CD14-positive monocyte (primary cell): ENCODE measurements around the gene SERPINA5. TPM values are rescaled to one million over a fixed set of nuclear protein-coding genes. Genes with fewer than 3 reads are reported as not detected.

Source experiments
- DNase-seq, 3 donors: peaks; one replicate each; pipeline ENCODE4 v3.0.0-alpha.2; 2011 to 2022
- H2AFZ ChIP-seq: 2 replicates; pipeline ENCODE4 v1.6.0; 2012; ENCODE audit warnings: mild to moderate bottlenecking, low read depth, low read length, inconsistent platforms; ENCODE audit not compliant: insufficient read depth, poor library complexity, severe bottlenecking
- H3K27ac ChIP-seq, 2 donors: 1 replicate in 1 of 2; 2 replicates in 1 of 2; pipeline ENCODE4 v1.5.1; 2012 to 2013; ENCODE audit warnings: low read length in 2 of 2, control low read depth in 1 of 2, inconsistent platforms in 1 of 2, low read depth in 1 of 2, mild to moderate bottlenecking in 1 of 2
- H3K27me3 ChIP-seq, 2 donors: one replicate each; pipeline versions ENCODE4 v1.6.0 to v1.6.1; 2011 to 2013; ENCODE audit warnings: low read length in 2 of 2; ENCODE audit not compliant: control insufficient read depth in 2 of 2, insufficient read depth in 2 of 2
- H3K36me3 ChIP-seq, 2 donors: replicated peaks in 1 of 2; 1 replicate in 1 of 2; 2 replicates in 1 of 2; pipeline versions ENCODE4 v1.5.1 to v1.6.1; 2012 to 2013; ENCODE audit warnings: low read length in 2 of 2, control low read depth in 1 of 2, inconsistent platforms in 1 of 2, mild to moderate bottlenecking in 1 of 2; ENCODE audit not compliant: insufficient read depth in 2 of 2, control insufficient read depth in 1 of 2
- H3K4me1 ChIP-seq, 2 donors: 1 replicate in 1 of 2; 2 replicates in 1 of 2; pipeline versions ENCODE4 v1.5.1 to v1.6.1; 2012 to 2013; ENCODE audit warnings: low read length in 2 of 2, control low read depth in 1 of 2, inconsistent platforms in 1 of 2, mild to moderate bottlenecking in 1 of 2, moderate library complexity in 1 of 2; ENCODE audit not compliant: insufficient read depth in 2 of 2, control insufficient read depth in 1 of 2
- H3K4me2 ChIP-seq: replicated peaks from 2 replicates; pipeline ENCODE3; 2012; ENCODE audit warnings: low read length, moderate library complexity, mild to moderate bottlenecking; ENCODE audit not compliant: poor library complexity, severe bottlenecking; ENCODE audit errors: extremely low read depth
- H3K4me3 ChIP-seq, 3 experiments: fragments of 200-600 bp in 1 of 3; sonication (generic) in 1 of 3; replicated peaks in 1 of 3; 1 replicate in 2 of 3; 2 replicates in 1 of 3; pipeline ENCODE4 v1.5.1; 2011 to 2013; ENCODE audit warnings: low read length in 3 of 3, mild to moderate bottlenecking in 3 of 3, control low read depth in 2 of 3, low read depth in 2 of 3, inconsistent platforms in 1 of 3, moderate library complexity in 1 of 3
- H3K79me2 ChIP-seq: 2 replicates; pipeline ENCODE4 v1.6.0; 2012; ENCODE audit warnings: mild to moderate bottlenecking, control low read depth, inconsistent platforms, low read length, moderate library complexity; ENCODE audit not compliant: insufficient read depth
- H3K9ac ChIP-seq: 2 replicates; pipeline ENCODE4 v1.6.0; 2017; ENCODE audit warnings: low read length, mild to moderate bottlenecking; ENCODE audit not compliant: insufficient read depth, poor library complexity, severe bottlenecking
- H3K9me3 ChIP-seq, 2 donors: replicated peaks in 1 of 2; 1 replicate in 1 of 2; 2 replicates in 1 of 2; pipeline versions ENCODE4 v1.5.1 to v1.6.1; 2012 to 2013; ENCODE audit warnings: low read length in 2 of 2, control low read depth in 1 of 2; ENCODE audit not compliant: control insufficient read depth in 1 of 2, insufficient read depth in 1 of 2
- H4K20me1 ChIP-seq: 2 replicates; pipeline ENCODE4 v1.6.0; 2012; ENCODE audit warnings: mild to moderate bottlenecking, low read length, control low read depth, moderate library complexity; ENCODE audit not compliant: insufficient read depth
- H3K27ac Mint-ChIP-seq, 7 donors: one replicate each; pipeline ENCODE4 v1.8.0; 2020; ENCODE audit warnings: mild to moderate bottlenecking in 7 of 7, mixed read lengths in 7 of 7, moderate library complexity in 6 of 7, inconsistent platforms in 2 of 7
- H3K27me3 Mint-ChIP-seq, 3 donors: one replicate each; pipeline ENCODE4 v1.8.0; 2021 to 2022; ENCODE audit warnings: low read depth in 3 of 3, mild to moderate bottlenecking in 3 of 3, mixed read lengths in 3 of 3, moderate library complexity in 3 of 3, inconsistent platforms in 1 of 3
- H3K36me3 Mint-ChIP-seq, 2 donors: one replicate each; pipeline ENCODE4 v1.8.0; 2020; ENCODE audit warnings: mixed read lengths in 2 of 2, inconsistent platforms in 1 of 2, mild to moderate bottlenecking in 1 of 2
- H3K4me1 Mint-ChIP-seq: one replicate; pipeline ENCODE4 v1.8.0; 2020; ENCODE audit warnings: mild to moderate bottlenecking, mixed read lengths
- H3K4me3 Mint-ChIP-seq, 2 donors: one replicate each; pipeline ENCODE4 v1.8.0; 2020; ENCODE audit warnings: mild to moderate bottlenecking in 2 of 2, mixed read lengths in 2 of 2, moderate library complexity in 1 of 2
- H3K9me3 Mint-ChIP-seq, 7 donors: one replicate each; pipeline ENCODE4 v1.8.0; 2020 to 2022; ENCODE audit warnings: mixed read lengths in 7 of 7, mild to moderate bottlenecking in 6 of 7, moderate library complexity in 6 of 7, inconsistent platforms in 2 of 7
- WGBS: methylation state at CpG from one replicate; pipeline ENCODE4 v1.1.5; 2013; ENCODE audit warnings: missing lambda C conversion rate; ENCODE audit not compliant: insufficient coverage; 5-methylcytosine and 5-hydroxymethylcytosine counted together
- intact Hi-C, 2 donors: fragments of 100-400 bp; cut with micrococcal nuclease; formaldehyde crosslinking; loops; one replicate each; pipeline versions ENCODE4 v1.15.0 to v1.15.1; 2023
- polyA plus RNA-seq, 3 donors: library from polyadenylated mRNA; depleted of rRNA in 1 of 3; unstranded in 2 of 3; stranded (reverse) in 1 of 3; fragments of 300-500 nt in 2 of 3; fragments of >200 nt in 1 of 3; fragmentation: Illumina TruSeq in 2 of 3; gene quantifications; 1 replicate in 2 of 3; 2 replicates in 1 of 3; pipeline ENCODE4 v1.2.3, GENCODE V29; 2012 to 2021
- TF ChIP-seq, protein P1 (sequence below): fragments of 200-600 bp; IDR thresholded peaks from one replicate; pipeline ENCODE4 v1.8.0; 2022; ENCODE audit warnings: antibody characterized with exemption, mild to moderate bottlenecking

SERPINA5 gene
- polyA plus RNA-seq, 3 donors = not detected

DNA sequence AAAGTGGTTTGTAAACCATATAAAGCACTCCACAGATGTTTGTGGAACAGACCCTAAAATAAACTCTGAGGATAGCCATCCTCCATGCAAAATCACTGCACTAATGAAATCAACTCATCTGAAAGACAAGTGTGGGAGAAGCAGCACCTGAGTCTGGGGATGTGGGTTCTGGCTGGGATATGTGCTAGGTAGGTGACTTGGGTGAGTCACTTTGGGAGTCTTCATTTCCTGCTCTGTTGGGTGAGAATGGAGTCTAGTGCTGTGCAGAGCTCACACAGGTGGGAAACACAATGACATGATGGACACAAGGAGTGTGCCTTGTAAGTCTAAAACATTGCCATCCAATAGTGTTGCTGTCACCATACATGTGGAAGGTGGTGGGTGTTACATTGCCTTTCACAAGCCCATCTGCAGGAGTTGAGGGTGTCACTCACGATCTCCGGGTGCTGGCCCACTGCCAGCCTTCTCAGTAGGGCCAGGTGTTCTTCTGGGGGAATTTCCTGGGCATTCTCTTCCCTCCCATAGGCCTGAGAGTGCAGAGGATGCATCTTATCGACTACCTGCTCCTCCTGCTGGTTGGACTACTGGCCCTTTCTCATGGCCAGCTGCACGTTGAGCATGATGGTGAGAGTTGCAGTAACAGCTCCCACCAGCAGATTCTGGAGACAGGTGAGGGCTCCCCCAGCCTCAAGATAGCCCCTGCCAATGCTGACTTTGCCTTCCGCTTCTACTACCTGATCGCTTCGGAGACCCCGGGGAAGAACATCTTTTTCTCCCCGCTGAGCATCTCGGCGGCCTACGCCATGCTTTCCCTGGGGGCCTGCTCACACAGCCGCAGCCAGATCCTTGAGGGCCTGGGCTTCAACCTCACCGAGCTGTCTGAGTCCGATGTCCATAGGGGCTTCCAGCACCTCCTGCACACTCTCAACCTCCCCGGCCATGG is 18.0 kb upstream of the SERPINA5 start:
- no peaks in the 10 kb centered on the region for H3K27me3 ChIP-seq
- no peak overlapping the region for H3K4me2 ChIP-seq
- Mint-ChIP-seq H3K36me3 (no peaks in the 10 kb centered on the region), H3K4me1 (no peaks in the 10 kb centered on the region), H3K4me3 (no peak overlapping the region), H3K9me3 (peaks cover 0 to 12% (median 2%) of the 10 kb centered on the region in 7 donors), H3K27ac (peak overlapping the region in 1 of 7 donors; percentile 33), H3K27me3 (peaks cover 2 to 9% (median 2%) of the 10 kb centered on the region in 3 donors)
- H3K79me2 ChIP-seq = no peaks in the 10 kb centered on the region
- DNase-seq = no peak
- no peaks in the 10 kb centered on the region for H3K36me3 ChIP-seq
- no peak overlapping the region for H3K9ac ChIP-seq
- H4K20me1 ChIP-seq = no peaks in the 10 kb centered on the region
- H3K27ac ChIP-seq = no peak overlapping the region
- intact Hi-C loops = no loop called here
- no peak overlapping the region for H2AFZ ChIP-seq
- H3K4me3 ChIP-seq = no peak overlapping the region
- TF ChIP-seq, protein P1, sequence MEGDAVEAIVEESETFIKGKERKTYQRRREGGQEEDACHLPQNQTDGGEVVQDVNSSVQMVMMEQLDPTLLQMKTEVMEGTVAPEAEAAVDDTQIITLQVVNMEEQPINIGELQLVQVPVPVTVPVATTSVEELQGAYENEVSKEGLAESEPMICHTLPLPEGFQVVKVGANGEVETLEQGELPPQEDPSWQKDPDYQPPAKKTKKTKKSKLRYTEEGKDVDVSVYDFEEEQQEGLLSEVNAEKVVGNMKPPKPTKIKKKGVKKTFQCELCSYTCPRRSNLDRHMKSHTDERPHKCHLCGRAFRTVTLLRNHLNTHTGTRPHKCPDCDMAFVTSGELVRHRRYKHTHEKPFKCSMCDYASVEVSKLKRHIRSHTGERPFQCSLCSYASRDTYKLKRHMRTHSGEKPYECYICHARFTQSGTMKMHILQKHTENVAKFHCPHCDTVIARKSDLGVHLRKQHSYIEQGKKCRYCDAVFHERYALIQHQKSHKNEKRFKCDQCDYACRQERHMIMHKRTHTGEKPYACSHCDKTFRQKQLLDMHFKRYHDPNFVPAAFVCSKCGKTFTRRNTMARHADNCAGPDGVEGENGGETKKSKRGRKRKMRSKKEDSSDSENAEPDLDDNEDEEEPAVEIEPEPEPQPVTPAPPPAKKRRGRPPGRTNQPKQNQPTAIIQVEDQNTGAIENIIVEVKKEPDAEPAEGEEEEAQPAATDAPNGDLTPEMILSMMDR = no peak
- H3K9me3 ChIP-seq = no peaks in the 10 kb centered on the region
- no peaks in the 10 kb centered on the region for H3K4me1 ChIP-seq
- WGBS = 94% methylated on average over 13 of the region's 16 CpGs

DNA sequence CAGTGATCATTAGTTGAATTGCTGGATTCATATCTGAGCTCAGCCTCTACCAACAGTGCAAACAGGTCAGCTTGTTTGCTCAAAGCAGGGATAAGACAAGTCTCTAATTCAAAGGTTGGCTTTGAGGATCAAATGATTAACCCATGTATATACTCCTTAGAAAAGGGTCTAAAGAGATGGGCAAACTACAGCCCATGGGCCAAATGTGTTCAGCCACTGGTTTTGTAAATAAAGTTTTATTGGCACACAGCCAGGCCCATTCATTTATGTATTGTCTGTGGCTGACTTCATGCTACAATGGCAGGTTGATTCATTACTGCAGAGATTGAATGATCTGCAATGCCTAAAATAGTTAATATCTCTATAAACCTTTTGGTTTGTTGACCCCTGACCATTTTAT is 16.8 kb upstream of the SERPINA5 start:
- Histone ChIP-seq H3K27me3 (no peaks in the 10 kb centered on the region), H2AFZ (no peak overlapping the region), H3K9ac (no peak overlapping the region), H3K4me1 (no peaks in the 10 kb centered on the region), H3K36me3 (no peaks in the 10 kb centered on the region), H3K9me3 (no peaks in the 10 kb centered on the region), H4K20me1 (no peaks in the 10 kb centered on the region), H3K4me2 (no peak overlapping the region), H3K4me3 (no peak overlapping the region), H3K79me2 (no peaks in the 10 kb centered on the region), H3K27ac (no peak overlapping the region)
- Mint-ChIP-seq H3K4me1 (no peaks in the 10 kb centered on the region), H3K27me3 (peaks cover 2 to 9% (median 4%) of the 10 kb centered on the region in 3 donors), H3K9me3 (peaks cover 0 to 16% (median 3%) of the 10 kb centered on the region in 7 donors), H3K27ac (no peak overlapping the region), H3K36me3 (no peaks in the 10 kb centered on the region), H3K4me3 (no peak overlapping the region)
- DNase-seq = no peak
- TF ChIP-seq, protein P1 = no peak
- intact Hi-C loops = no loop called here
